GM18873 (cell line): Measurements from ENCODE around the gene TRIM24.
"Not testable (repeated sequence)": the region's sequence is repeated elsewhere in the genome, so short reads cannot be mapped to it uniquely, and the experiment has no call there.

Source experiments
- ATAC-seq: cut with Tn5 transposase; IDR thresholded peaks from one replicate; pipeline ENCODE4 v1.9.1; 2021; ENCODE audit warnings: mild to moderate bottlenecking, moderate library complexity, moderate number of reproducible peaks; ENCODE audit not compliant: unreplicated experiment, low FRiP score

TRIM24 gene

DNA sequence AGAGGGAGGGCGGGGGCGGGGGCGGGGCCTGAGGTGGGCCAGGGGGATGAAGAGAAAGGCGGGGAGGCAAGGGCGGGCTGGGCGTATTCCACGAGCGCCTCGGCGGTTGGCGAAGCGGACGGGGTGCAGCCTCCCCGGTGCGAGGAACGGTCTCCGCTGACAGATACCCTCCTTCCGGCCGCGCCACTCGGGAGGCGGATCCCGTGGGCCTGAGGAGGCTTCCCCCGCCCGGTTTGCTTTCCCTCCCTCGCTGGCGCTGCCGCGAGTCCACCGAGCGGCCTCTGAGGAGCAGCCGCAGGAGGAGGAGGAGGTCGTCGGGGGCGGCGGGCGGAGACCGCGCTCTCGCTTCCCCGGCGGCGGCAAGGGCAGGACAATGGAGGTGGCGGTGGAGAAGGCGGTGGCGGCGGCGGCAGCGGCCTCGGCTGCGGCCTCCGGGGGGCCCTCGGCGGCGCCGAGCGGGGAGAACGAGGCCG lies at the start of gene TRIM24:
Gene TRIM24 (plus strand): TSS at position 84 of the 473 bp plus-strand sequence. CDS start 290 bp downstream, at position 374.
- peak; percentile 73 for ATAC-seq

DNA sequence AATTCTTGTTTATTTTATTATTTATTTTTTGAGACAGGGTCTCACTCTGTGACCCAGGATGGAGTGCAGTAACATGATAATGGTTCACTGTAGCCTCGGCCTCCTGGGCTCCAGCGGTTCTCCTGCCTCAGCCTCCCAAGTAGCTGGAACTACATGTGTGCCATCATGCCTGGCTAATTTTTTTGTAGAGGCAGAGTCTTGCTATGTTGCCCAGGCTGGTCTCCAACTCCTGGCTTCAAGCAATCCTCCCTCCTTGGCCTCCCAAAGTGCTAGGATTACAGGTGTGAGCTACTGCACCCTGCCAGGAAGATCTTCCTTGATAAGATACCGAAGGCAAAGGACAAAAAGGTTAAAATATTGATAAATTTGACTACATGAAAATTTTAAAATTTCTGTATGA lies 48.0 kb upstream of the TRIM24 start:
- not testable (repeated sequence) for ATAC-seq

DNA sequence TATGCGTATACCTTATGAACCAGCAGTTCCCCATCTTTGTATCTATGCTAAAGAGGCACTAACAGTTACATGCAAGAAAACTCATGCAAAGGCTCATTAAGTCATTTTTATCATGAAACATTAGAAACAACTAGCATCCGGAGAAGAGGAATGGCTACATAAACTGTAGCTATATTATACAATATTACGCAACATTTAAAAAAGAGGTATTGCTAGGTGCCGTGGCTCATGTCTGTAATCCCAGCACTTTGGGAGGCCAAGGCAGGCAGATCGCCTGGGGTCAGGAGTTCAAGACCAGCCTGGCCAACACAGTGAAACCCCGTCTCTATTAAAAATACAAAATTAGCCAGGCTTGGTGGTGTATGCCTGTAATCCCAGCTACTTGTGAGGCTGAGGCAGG lies 47.1 kb upstream of the TRIM24 start:
- not testable (repeated sequence) for ATAC-seq

DNA sequence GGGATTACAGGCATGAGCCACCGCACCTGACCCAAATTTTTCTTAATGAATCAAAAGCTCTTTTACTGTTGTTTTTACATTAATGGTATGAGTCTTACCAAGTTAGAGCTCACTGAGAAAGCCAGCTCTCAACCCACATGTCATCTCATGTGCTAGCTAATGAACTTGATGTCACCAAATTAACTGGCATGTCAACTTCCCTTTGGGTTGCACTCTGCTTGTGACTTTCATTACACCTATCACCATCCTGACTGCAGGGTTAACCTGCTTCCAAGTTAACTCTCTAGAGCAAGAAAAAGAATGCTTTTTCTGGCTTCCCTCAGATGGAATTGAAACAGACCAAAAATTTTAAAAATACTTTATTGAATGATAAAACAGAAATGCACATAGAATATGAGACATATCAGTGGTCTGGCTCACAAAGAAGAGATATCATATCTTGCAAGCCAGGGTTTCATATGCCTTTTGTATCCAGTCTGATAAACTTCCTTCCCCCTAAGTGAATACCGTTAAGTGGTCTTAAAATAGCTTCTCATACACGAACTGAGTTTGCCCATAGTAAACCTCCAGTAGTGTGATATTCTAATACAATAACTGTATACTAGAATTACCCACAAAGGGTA lies 42.9 kb upstream of the TRIM24 start:
- no peak for ATAC-seq

DNA sequence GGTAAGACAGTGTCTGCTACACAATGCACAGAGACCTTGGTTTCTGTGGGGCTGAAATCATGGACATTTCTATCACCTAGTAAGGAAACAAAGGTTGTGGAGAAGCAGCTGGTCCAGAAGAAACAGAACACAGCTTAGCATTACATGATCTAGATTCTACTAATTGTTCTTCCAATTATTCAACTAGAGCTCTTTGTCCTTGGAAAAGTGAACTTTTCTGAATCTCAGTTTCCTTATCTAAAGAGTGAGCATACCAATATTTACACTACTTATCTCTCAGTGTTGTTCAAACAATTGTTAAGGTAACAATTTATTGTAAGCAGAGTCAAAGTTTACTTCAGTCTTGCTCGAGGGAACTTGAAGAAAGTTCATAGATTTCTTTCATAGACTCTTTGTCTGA lies 42.3 kb upstream of the TRIM24 start:
- no peak for ATAC-seq

DNA sequence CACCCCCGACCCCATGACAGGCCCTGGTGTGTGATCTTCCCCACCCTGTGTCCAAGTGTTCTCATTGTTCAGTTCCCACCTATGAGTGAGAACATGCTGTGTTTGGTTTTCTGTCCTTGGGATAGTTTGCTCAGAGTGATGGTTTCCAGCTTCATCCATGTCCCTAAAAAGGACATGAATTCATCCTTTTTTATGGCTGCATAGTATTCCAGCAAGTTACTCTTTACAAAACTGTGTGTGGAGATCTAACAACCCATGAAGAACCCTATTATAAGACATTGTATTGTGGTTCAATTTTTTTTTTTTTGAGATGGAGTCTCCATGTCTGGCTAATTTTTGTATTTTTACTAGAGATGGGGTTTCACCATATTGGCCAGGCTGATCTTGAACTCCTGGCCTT lies 41.7 kb upstream of the TRIM24 start:
- ATAC-seq = not testable (repeated sequence)

DNA sequence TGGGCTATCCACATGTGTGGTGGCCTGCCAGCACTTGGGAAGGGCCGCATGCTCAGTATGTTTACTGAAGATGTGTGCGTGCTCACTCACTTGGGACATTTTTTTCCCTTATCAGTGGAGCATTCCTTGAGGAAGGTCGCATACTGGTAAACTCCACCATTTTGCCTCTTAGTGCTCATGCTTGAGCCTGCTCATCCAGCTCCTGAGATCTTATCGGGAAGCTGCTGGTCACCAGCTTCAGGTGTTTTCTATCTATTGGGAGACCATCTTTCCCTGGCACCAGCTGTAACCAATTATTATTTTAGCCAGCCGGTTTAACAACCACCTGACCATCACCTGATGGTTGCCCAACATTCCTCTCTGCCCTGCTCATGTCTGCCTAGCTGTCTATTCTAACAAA lies 35.0 kb upstream of the TRIM24 start:
- no peak for ATAC-seq

DNA sequence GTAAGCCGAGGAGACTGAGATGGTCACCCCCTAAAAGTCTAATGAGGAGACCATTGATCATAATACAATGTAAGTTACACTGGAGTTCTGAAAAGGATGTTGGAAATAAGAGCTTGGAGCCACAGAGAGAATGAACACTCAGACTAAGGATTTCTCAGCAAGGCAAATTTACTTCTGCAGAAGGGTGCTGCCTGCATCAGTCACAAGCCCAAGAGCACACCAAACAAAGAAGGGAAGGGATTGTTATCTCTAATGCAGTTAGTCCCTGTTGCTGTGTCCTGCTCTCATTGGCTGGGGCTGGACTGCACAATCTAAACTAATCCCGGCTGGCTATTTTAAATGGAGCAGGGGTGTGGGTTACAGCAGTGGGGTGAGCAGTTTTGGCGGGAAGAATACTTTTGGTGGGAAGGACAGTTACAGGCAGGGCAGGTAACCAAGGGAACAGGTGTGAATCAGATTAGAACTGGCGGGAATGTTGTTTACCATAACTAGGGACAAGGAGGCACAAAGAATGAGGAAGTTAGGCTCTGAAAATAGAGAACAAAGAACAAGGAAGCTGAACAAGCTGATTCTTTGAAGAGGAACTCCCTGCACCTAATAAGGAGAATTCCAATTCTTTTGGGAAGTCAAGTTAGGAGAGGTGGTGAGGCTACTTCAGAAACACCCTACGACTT lies 30.3 kb upstream of the TRIM24 start:
- ATAC-seq = no peak

DNA sequence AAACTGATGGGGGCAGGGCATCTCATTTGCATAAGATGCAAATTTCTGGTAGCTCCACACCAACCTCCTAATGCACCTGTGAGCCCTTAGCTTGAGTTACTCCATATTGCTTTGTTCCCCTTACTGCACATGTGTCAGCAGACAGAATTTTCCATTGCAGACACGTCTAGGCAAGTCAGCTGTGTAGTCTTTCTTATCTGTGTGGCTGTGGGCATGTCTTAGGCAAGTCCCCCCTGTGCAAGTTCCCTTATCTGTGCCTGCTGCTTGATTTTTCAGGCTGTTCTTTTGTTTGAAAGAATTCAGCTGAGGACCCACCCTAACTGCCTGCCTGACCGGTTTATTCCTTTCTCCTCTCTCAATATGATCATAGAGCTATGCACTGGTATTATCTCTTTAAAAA lies 28.5 kb upstream of the TRIM24 start:
- no peak for ATAC-seq

DNA sequence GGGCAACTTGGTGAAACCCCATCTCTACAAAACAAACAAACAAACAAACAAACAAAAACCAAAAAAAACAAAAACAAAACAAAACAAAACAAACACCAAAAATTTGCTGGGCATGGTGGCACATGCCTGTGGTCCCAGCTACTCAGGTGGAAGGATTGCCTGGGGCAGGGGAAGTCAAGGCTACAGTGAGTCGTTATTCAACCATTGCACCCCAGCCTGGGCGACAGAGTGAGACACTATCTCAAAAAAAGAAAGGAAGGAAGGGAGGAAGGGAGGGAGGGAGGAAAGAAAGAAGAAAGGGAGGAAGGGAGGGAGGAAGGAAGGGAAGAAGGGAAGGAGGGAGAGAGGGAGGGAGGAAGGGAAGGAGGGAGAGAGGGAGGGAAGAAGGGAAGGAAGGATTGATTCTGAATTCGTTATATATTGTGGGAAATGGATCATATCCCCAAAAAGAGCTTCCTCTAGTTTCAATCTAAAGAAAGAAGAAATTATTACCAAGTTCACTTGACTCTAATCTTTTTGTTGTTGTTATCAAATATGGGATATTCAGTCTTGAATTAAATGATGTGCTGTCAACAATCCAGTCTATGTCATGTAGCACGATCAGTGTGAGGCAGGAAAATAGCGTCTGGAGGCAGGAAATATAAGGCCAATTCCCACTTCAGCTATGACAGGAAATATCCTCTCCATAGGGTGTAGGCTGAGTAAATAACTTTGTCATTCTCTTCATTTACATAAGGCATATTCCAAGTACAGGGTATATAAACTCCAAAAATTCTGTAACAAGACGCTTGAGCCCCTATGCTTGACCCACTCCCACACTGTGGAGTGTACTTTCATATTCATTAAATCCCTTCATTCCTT lies 26.2 kb upstream of the TRIM24 start:
- no peak for ATAC-seq

DNA sequence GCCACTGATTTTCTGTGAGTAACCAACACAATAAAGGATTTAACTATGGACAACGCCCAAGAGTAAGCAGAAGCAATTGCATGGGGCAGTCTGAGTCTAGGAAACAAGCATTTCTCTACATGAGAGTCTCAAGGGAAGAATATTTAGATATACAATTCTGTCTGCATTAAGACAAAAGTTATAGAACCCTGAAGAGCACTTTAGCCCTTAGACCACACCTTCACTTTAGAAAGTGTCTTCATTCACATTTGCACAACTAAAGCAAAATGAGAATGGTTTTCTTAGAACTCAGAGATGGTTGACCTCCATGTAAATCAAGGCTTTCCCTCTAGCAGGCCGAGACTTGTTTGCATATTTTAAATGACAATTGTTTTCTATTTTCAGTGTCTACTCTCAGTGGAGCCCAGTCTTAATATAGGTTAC lies 25.5 kb upstream of the TRIM24 start:
- ATAC-seq = no peak

DNA sequence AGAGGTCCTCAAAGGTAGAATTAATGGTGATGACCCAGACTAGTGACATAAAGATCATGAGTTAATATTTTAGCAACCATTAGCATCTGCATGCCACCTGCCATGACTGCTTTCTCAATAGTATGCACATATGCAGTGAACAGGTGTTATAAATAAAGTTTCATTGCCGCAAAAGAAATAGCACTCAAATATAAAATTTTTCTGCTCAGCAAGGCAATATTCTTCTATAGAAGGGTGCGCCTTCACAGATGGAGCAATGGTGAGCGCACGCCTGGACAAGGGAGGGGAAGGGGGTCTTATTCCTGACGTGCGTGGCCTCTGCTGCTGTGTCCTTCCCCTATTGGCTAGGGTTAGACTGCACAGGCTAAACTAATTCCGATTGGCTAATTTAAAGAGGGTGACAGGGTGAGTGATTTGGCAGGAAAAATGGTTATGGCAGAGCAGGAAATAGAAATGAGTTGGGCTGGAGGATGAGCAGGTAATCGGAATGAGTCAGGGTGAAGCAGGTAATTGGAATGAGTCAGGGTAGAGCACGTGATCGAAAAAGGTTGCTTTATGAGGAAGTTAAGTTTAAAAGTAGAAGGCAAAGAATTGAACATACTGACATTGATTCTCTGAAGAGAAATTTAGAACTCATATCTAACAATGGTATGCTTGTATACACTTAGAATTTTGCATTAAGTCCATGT lies 24.7 kb upstream of the TRIM24 start:
- no peak for ATAC-seq

DNA sequence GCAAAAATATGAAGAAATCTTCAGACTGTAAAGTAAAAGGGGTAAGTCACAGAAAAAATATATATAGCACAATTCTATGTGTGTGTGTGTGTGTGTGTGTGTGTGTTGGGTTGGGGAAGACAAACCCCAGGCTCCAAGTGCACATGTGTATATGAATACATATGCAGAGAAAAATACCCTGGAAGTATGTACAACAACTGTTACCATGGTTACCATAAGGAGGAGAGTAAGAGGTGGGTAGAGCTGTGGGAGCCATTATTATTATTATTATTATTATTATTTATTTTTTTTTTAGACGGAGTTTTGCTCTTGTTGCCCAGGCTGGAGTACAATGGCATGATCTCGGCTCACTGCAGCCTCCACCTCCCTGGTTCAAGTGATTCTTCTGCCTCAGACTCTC lies 23.7 kb upstream of the TRIM24 start:
- no peak for ATAC-seq

DNA sequence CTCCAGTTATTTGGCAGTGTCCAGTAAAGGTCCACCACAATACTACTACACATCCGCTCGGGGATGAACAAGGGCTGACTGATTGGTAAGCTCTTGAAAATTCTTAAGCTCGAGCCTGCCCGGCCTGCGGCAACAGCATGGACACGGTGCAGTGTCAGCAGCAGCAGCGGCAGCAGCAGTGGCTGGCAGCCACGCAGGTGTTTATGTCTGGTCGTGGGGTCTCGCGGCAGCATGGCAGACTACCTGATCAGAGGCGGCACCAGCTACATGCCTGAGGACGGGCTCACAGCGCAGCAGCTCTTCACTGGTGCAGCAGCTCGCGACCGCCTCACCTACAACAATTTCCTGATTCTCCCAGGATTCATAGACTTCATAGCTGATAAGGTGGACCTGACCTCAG lies 19.6 kb upstream of the TRIM24 start:
- ATAC-seq = no peak

DNA sequence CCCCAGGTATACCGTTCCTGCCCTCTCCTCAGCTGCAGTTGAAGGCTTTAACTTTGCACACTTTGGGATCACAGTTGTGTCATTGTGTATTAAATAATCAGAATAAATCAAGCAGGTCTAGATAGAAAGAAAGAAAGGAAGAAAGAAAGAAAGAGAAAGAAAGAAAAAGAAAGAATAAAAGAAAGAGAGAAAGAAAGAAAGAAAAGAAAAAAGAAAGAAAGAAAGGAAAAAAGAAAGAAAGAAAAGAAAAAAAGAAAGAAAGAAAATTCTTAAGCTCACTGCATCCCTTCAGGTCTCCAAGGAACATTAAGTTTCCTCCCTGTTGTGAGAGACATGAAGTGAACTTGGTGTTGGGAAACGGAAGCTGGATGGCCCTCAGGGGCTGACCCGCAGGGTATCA lies 17.2 kb upstream of the TRIM24 start:
- ATAC-seq = no peak

DNA sequence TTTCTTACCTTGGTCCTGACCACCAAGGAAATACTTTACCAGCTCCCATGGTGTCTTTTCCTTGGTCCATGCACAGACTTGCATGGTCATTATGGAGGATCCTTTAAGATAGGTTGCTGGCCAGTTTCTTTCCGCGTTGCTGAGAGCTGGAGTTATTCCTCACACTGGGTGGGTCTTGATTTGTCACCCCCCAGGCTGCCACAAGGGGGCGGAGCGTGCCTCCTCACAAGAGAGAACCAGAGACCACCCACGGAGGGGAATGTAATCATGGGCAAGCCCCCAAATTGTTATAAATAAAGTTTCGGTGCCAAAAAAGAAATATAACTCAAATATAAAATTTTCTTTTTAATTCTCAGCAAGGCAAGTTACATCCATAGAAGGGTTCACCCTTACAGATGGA lies 10.5 kb upstream of the TRIM24 start:
- no peak for ATAC-seq

DNA sequence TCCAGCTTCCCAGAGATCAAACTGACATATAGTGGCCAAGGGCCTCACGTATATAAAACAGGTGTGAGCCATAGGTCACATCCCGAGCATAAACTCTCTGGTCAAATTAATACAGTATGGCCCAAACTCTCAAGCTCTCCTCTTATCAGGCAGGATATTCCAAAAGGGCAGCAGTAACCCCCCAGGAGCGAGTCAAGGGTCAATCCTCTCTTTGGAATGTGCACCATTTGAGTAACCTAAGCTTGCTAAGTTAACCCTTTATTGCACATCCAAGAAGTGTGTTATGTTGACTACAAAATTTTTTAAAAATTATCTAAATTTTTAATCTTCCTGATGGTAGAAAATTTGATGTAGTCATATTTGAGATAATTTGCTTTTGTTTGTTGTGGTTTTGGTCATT lies 4.5 kb upstream of the TRIM24 start:
- no peak for ATAC-seq

DNA sequence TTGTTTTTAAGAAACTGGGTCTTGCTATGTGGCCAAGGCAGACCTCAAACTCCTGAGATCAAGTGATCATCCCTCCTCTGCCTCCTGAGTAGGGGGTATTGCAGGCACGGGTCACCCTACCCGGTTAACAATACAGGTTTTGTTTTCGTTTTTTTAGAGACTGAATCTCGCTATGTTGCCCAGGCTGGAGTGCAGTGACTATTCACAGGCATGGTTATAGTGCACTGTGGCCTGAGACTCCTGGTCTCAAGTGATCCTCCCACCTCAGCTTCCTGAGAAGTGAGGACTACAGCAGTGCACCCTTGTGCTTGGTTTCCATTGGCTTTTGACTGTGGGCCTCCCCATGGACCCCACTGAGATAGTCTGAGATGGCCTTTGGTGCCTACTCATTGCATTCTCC lies 3.8 kb upstream of the TRIM24 start:
- no peak for ATAC-seq

DNA sequence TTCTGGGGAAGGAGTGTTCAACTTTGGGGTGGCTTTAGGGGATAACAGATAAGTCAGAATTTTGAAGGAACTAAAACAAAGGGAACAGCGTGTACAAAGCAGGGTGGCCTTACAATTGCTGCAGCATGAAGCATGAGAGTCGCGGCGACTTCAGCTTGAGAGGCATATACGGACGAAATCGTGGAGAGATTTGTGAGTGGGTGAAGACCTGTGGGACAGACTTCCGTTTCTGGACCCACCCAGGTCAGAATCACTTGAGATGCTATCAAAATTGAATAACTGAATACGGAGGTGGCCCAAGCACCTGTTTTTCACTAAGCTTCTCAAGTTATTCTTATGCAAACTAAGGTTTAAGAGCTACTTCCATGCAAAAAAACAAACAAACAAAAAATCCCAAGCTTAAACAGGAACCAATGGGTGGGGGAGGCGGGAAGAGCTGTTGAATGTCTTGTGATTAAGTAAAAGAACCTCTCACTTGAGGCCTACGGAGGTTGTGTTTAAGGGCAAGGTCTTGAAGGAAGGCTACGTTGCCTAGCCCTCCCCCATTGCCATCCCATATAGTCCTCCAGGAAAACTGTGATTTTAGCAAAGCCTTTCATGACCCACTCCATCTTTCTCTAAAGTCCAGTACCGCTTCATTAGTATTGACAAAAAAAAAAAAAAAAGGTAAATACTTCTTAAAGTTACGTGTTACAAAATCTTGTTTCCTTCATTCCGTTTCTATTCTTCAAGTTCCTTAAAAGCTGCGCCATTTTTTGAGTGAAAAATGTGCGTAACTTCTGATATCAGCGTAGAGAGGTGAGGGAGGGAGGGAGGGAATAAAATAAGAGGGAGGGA lies 1.3 kb upstream of the TRIM24 start:
- ATAC-seq = no peak
